H1 (cell line): ENCODE results near the gene SLC13A2. TPM values are rescaled to one million over a fixed set of nuclear protein-coding genes. Genes with fewer than 3 reads are reported as not detected.
"Not testable (repeated sequence)": the region's sequence is repeated elsewhere in the genome, so short reads cannot be mapped to it uniquely, and the experiment has no call there.

Experiments
- CTCF ChIA-PET: fragments of 300-600 bp; sonication (Branson Sonifier 250); formaldehyde crosslinking; loops from one replicate; lab custom pipeline; 2021; ENCODE audit not compliant: partially characterized antibody; lab: Charles Lee
- POLR2A ChIA-PET: fragments of 300-600 bp; sonication (Branson Sonifier 250); formaldehyde crosslinking; loops from one replicate; lab custom pipeline; 2021; ENCODE audit warnings: inconsistent platforms; ENCODE audit not compliant: partially characterized antibody; lab: Charles Lee
- DNase-seq, 2 experiments: peaks; one replicate each; pipeline versions ENCODE4 v3.0.0 to v3.0.0-alpha.2; 2010 to 2022; ENCODE audit warnings: low spot score in 2 of 2, low read depth in 1 of 2, mixed read lengths in 1 of 2
- FAIRE-seq: peaks from 2 replicates; lab custom pipeline; 2011; peaks lifted over from hg19 to GRCh38; lab: Jason Lieb, UNC
- H2AFZ ChIP-seq: 2 replicates; pipeline ENCODE4 v1.8.1; 2012; ENCODE audit warnings: low read length, inconsistent platforms
- H2AK5ac ChIP-seq: 2 replicates; pipeline ENCODE4 v1.6.1; 2013; ENCODE audit warnings: low read depth, low read length
- H2BK120ac ChIP-seq: replicated peaks from 2 replicates; pipeline ENCODE3; 2013; ENCODE audit warnings: low read depth, low read length, inconsistent platforms
- H2BK12ac ChIP-seq: 2 replicates; pipeline ENCODE4 v1.6.1; 2013; ENCODE audit warnings: low read depth, low read length
- H2BK15ac ChIP-seq: 2 replicates; pipeline ENCODE4 v1.6.1; 2013; ENCODE audit warnings: low read length
- H2BK20ac ChIP-seq: 2 replicates; pipeline ENCODE4 v1.6.1; 2013; ENCODE audit warnings: low read length
- H2BK5ac ChIP-seq: 2 replicates; pipeline ENCODE4 v1.6.1; 2013; ENCODE audit warnings: low read depth, low read length
- H3K14ac ChIP-seq: 2 replicates; pipeline ENCODE4 v1.6.1; 2013; ENCODE audit warnings: inconsistent platforms; ENCODE audit not compliant: insufficient read length
- H3K18ac ChIP-seq: 2 replicates; pipeline ENCODE4 v1.6.1; 2013; ENCODE audit warnings: low read length; ENCODE audit errors: extremely low read depth
- H3K23ac ChIP-seq: 2 replicates; pipeline ENCODE4 v1.6.1; 2013; ENCODE audit warnings: inconsistent platforms; ENCODE audit not compliant: insufficient read length
- H3K23me2 ChIP-seq: 2 replicates; pipeline ENCODE4 v1.6.1; 2013; ENCODE audit warnings: low read depth, low read length
- H3K27ac ChIP-seq: 2 replicates; pipeline ENCODE4 v1.6.1; 2011; ENCODE audit warnings: low read depth, low read length, inconsistent platforms
- H3K27me3 ChIP-seq, 4 experiments: replicated peaks in 1 of 4; 1 replicate in 1 of 4; 2 replicates in 3 of 4; pipeline versions ENCODE4 v1.6.1 to v1.8.1; 2011 to 2013; ENCODE audit warnings: low read length in 3 of 4, mild to moderate bottlenecking in 3 of 4, inconsistent platforms in 2 of 4, mixed read lengths in 2 of 4, moderate library complexity in 1 of 4; ENCODE audit not compliant: control insufficient read depth in 3 of 4, insufficient read depth in 3 of 4; ENCODE audit errors: extremely low read depth in 1 of 4
- H3K36me3 ChIP-seq, 4 experiments: 2 replicates each; pipeline versions ENCODE4 v1.6.1 to v1.8.1; 2011 to 2013; ENCODE audit warnings: mild to moderate bottlenecking in 4 of 4, low read length in 3 of 4, moderate library complexity in 2 of 4, control low read depth in 1 of 4, inconsistent platforms in 1 of 4; ENCODE audit not compliant: insufficient read depth in 4 of 4, control insufficient read depth in 2 of 4
- H3K4ac ChIP-seq: replicated peaks from 2 replicates; pipeline ENCODE3; 2013; ENCODE audit warnings: low read length, low read depth, mixed read lengths, inconsistent platforms; ENCODE audit not compliant: insufficient read length
- H3K4me1 ChIP-seq, 4 experiments: replicated peaks in 1 of 4; 1 replicate in 1 of 4; 2 replicates in 3 of 4; pipeline versions ENCODE4 v1.6.1 to v1.8.1; 2011 to 2013; ENCODE audit warnings: low read length in 3 of 4, inconsistent platforms in 2 of 4, mixed read lengths in 1 of 4; ENCODE audit not compliant: insufficient read depth in 4 of 4, control insufficient read depth in 3 of 4
- H3K4me2 ChIP-seq, 2 experiments: 2 replicates each; pipeline versions ENCODE4 v1.6.1 to v1.8.1; 2011 to 2013; ENCODE audit warnings: low read depth in 2 of 2, low read length in 2 of 2, control low read depth in 1 of 2, inconsistent platforms in 1 of 2, mild to moderate bottlenecking in 1 of 2; ENCODE audit not compliant: insufficient read depth in 1 of 2
- H3K4me3 ChIP-seq, 4 experiments: fragments of 200-600, 300-600 bp in 1 of 4; sonication (generic), shearing (Covaris generic), sonication (Bioruptor Twin) in 1 of 4; 2 replicates each; pipeline versions ENCODE4 v1.5.1 to v1.8.1; 2011 to 2016; ENCODE audit warnings: low read length in 4 of 4, low read depth in 3 of 4, control low read depth in 2 of 4, inconsistent platforms in 2 of 4, mild to moderate bottlenecking in 2 of 4, mixed read lengths in 1 of 4, moderate library complexity in 1 of 4; ENCODE audit not compliant: insufficient read depth in 2 of 4; ENCODE audit errors: extremely low read depth in 1 of 4
- H3K56ac ChIP-seq: replicated peaks from 2 replicates; pipeline ENCODE3; 2013; ENCODE audit warnings: low read depth, mild to moderate bottlenecking, mixed read lengths, low read length, inconsistent platforms; ENCODE audit not compliant: insufficient read length
- H3K79me1 ChIP-seq: 2 replicates; pipeline ENCODE4 v1.6.1; 2013; ENCODE audit warnings: low read depth, low read length, control low read depth
- H3K79me2 ChIP-seq, 2 experiments: 2 replicates each; pipeline versions ENCODE4 v1.6.1 to v1.8.1; 2012 to 2013; ENCODE audit warnings: low read length in 2 of 2, mild to moderate bottlenecking in 2 of 2, inconsistent platforms in 1 of 2; ENCODE audit not compliant: insufficient read depth in 2 of 2, control insufficient read depth in 1 of 2
- H3K9ac ChIP-seq, 4 experiments: replicated peaks in 1 of 4; 1 replicate in 1 of 4; 2 replicates in 3 of 4; pipeline versions ENCODE4 v1.6.1 to v1.8.1; 2011 to 2013; ENCODE audit warnings: low read depth in 3 of 4, low read length in 3 of 4, control low read depth in 2 of 4, mild to moderate bottlenecking in 2 of 4, moderate library complexity in 2 of 4, inconsistent platforms in 1 of 4; ENCODE audit errors: extremely low read depth in 1 of 4
- H3K9me3 ChIP-seq, 2 experiments: 2 replicates each; pipeline versions ENCODE4 v1.6.1 to v1.8.1; 2012 to 2013; ENCODE audit warnings: mild to moderate bottlenecking in 2 of 2, moderate library complexity in 2 of 2, control low read depth in 1 of 2, inconsistent platforms in 1 of 2, low read depth in 1 of 2, low read length in 1 of 2, mixed read lengths in 1 of 2; ENCODE audit not compliant: insufficient read depth in 2 of 2
- H4K20me1 ChIP-seq, 2 experiments: replicated peaks in 1 of 2; 2 replicates each; pipeline versions ENCODE3 to v1.8.1; 2011 to 2013; ENCODE audit warnings: inconsistent platforms in 2 of 2, low read length in 2 of 2, mild to moderate bottlenecking in 1 of 2; ENCODE audit not compliant: insufficient read depth in 2 of 2, control insufficient read depth in 1 of 2
- H4K5ac ChIP-seq: 2 replicates; pipeline ENCODE4 v1.6.1; 2013; ENCODE audit warnings: low read length, low read depth, mixed read lengths, inconsistent platforms; ENCODE audit not compliant: insufficient read length
- H4K8ac ChIP-seq: 2 replicates; pipeline ENCODE4 v1.8.0; 2013; ENCODE audit warnings: mild to moderate bottlenecking, moderate library complexity, low read length, inconsistent platforms; ENCODE audit not compliant: insufficient read depth; ENCODE audit errors: extremely low read depth
- H4K91ac ChIP-seq: replicated peaks from 2 replicates; pipeline ENCODE3; 2013; ENCODE audit warnings: low read length, mixed read lengths, inconsistent platforms; ENCODE audit not compliant: insufficient read length
- WGBS, 2 experiments: shearing (Covaris generic) in 1 of 2; methylation state at CpG; one replicate each; pipeline versions ENCODE4 v1.1.6 to v1.1.7; 2013 to 2015; ENCODE audit warnings: low lambda C conversion rate in 2 of 2, mixed read lengths in 2 of 2, inconsistent platforms in 1 of 2, low coverage in 1 of 2, missing lambda C conversion rate in 1 of 2; ENCODE audit not compliant: insufficient replicate concordance in 2 of 2, insufficient coverage in 1 of 2, insufficient read length in 1 of 2; ENCODE audit errors: extremely low coverage in 1 of 2, missing lambda C conversion rate in 1 of 2; 5-methylcytosine and 5-hydroxymethylcytosine counted together
- polyA plus RNA-seq, 7 experiments: library from polyadenylated mRNA; depleted of rRNA in 3 of 7; stranded (reverse) in 5 of 7; unstranded in 2 of 7; fragments of >200 nt in 5 of 7; fragments of 200-250 nt in 2 of 7; gene quantifications; 1 replicate in 5 of 7; 2 replicates in 1 of 7; 4 replicates in 1 of 7; pipeline versions ENCODE4 v1.2.1 to v1.2.3, GENCODE V29; 2011 to 2013; ENCODE audit warnings: missing spikeins in 2 of 7, mixed read lengths in 2 of 7
- total RNA-seq: library from RNA; stranded (reverse); fragmentation: NEBNext Ultra II Directional; extraction: Animal tissue kit (Norgen Biotek cat#: 25700); gene quantifications from 2 replicates; pipeline ENCODE4 v1.2.1, GENCODE V29; 2021

The SLC13A2 gene
- total and polyA plus RNA-seq, 2 of the 8 experiments (the other 6 are each of a cell fraction or from before 2014, with no cell fraction given) = not detected

DNA sequence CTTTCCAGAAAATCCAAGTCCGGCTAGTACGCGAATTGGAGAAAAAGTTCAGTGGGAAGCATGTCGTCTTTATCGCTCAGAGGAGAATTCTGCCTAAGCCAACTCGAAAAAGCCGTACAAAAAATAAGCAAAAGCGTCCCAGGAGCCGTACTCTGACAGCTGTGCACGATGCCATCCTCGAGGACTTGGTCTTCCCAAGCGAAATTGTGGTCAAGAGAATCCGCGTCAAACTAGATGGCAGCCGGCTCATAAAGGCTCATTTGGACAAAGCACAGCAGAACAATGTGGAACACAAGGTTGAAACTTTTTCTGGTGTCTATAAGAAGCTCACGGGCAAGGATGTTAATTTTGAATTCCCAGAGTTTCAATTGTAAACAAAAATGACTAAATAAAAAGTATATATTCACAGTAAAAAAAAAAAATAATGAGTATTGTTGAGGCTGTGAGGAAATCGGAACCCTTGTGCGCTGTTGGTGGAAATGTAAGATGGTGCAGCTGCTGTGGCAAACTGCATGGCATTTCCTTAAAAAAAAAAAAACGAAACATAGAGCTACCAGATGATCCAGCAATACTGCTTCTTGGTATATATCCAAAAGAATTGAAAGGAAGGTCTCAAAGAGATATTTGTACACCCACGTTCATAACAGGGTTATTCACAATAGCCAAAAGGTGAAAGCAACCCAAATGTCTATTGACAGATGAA lies 5.3 kb upstream of the SLC13A2 start:
- CTCF ChIA-PET = interaction anchor here (0.7 kb wide), 1 partner anchor 19 kb away, joined by 3 read pairs; no protein-coding TSS in a partner anchor
- H3K23ac ChIP-seq, H3K14ac ChIP-seq, H3K4me1 ChIP-seq, H4K91ac ChIP-seq, H4K5ac ChIP-seq, H3K27ac ChIP-seq, FAIRE-seq, H3K9ac ChIP-seq, H3K79me1 ChIP-seq, H3K4me3 ChIP-seq, H3K9me3 ChIP-seq, DNase-seq, H2BK20ac ChIP-seq, H2BK120ac ChIP-seq, H3K79me2 ChIP-seq, H3K36me3 ChIP-seq, H3K4me2 ChIP-seq, H2BK12ac ChIP-seq, H3K4ac ChIP-seq, H3K23me2 ChIP-seq, POLR2A ChIA-PET, H4K20me1 ChIP-seq, H2BK5ac ChIP-seq, H3K18ac ChIP-seq, H2BK15ac ChIP-seq, H3K27me3 ChIP-seq, H2AFZ ChIP-seq, H4K8ac ChIP-seq, H2AK5ac ChIP-seq, H3K56ac ChIP-seq: not testable (repeated sequence)
- WGBS, 2 experiments = 89% methylated on average over 15 of the region's 20 CpGs; no CpG with 5 or more reads in 1 of the 2 experiments
